SK-N-SH treated with all-trans-retinoic acid at 6 μM for 48 hours (cell line): Measurements from ENCODE around the gene FPR3.

Experiments used
- ATAC-seq: fragments of 200-7000 bp; cut with Tn5 transposase; 3 replicates; pipeline ENCODE4 v1.9.1; 2020; ENCODE audit warnings: mild to moderate bottlenecking, moderate library complexity
- BACH2 ChIP-seq: fragments of 250-450 bp; sonication (Bioruptor Pico); IDR thresholded peaks from 2 replicates; pipeline ENCODE4 v1.9.0; 2021; ENCODE audit warnings: mild to moderate bottlenecking, borderline replicate concordance
- CSDC2 ChIP-seq: fragments of 250-450 bp; sonication (Bioruptor Pico); IDR thresholded peaks from 2 replicates; pipeline ENCODE4 v1.5.0; 2020; ENCODE audit warnings: mild to moderate bottlenecking, moderate library complexity
- CSRNP3 ChIP-seq: fragments of 250-450 bp; sonication (Bioruptor Pico); IDR thresholded peaks from 2 replicates; pipeline ENCODE4 v1.5.1; 2021; ENCODE audit warnings: mild to moderate bottlenecking, moderate library complexity
- ESRRG ChIP-seq: fragments of 250-450 bp; sonication (Bioruptor Pico); IDR thresholded peaks from 2 replicates; pipeline ENCODE4 v1.6.1; 2021; ENCODE audit warnings: mild to moderate bottlenecking
- GLIS3 ChIP-seq: fragments of 250-450 bp; sonication (Bioruptor Pico); IDR thresholded peaks from 2 replicates; pipeline ENCODE4 v1.5.0; 2020; ENCODE audit warnings: mild to moderate bottlenecking, moderate library complexity
- ISL1 ChIP-seq: fragments of 250-450 bp; sonication (Bioruptor Pico); IDR thresholded peaks from 2 replicates; pipeline ENCODE4 v2.1.2; 2022; ENCODE audit warnings: mild to moderate bottlenecking, moderate library complexity
- PATZ1 ChIP-seq: fragments of 250-450 bp; sonication (Bioruptor Pico); IDR thresholded peaks from 2 replicates; pipeline ENCODE4 v1.8.0; 2020; ENCODE audit warnings: mild to moderate bottlenecking, moderate library complexity, borderline replicate concordance
- PPARA ChIP-seq: fragments of 250-450 bp; sonication (Bioruptor Pico); IDR thresholded peaks from 2 replicates; pipeline ENCODE4 v1.5.0; 2020; ENCODE audit warnings: mild to moderate bottlenecking, borderline replicate concordance
- TCF4 ChIP-seq: fragments of 250-450 bp; sonication (Bioruptor Pico); IDR thresholded peaks from 2 replicates; pipeline ENCODE4 v1.8.0; 2021; ENCODE audit warnings: mild to moderate bottlenecking, moderate library complexity, borderline replicate concordance
- TOX ChIP-seq: fragments of 250-450 bp; sonication (Bioruptor Pico); IDR thresholded peaks from 2 replicates; pipeline ENCODE4 v1.8.0; 2021; ENCODE audit warnings: mild to moderate bottlenecking, moderate library complexity, borderline replicate concordance
- ZC3H10 ChIP-seq: fragments of 250-450 bp; sonication (Bioruptor Pico); IDR thresholded peaks from 2 replicates; pipeline ENCODE4 v1.5.1; 2021; ENCODE audit warnings: mild to moderate bottlenecking, moderate library complexity
- ZFP30 ChIP-seq: fragments of 450-650 bp; formaldehyde crosslinking; IDR thresholded peaks from 2 replicates; pipeline ENCODE4 v1.5.0; 2022; ENCODE audit warnings: mild to moderate bottlenecking, moderate library complexity
- ZNF565 ChIP-seq: fragments of 450-650 bp; formaldehyde crosslinking; conservative IDR thresholded peaks from 2 replicates; pipeline ENCODE4 v1.5.0; 2020; ENCODE audit warnings: low read depth, mild to moderate bottlenecking, moderate library complexity
- ZNF70 ChIP-seq: fragments of 450-650 bp; formaldehyde crosslinking; IDR thresholded peaks from 2 replicates; pipeline ENCODE4 v1.5.0; 2020; ENCODE audit warnings: mild to moderate bottlenecking, moderate library complexity
- ZNF8 ChIP-seq: fragments of 450-650 bp; formaldehyde crosslinking; IDR thresholded peaks from 2 replicates; pipeline ENCODE4 v1.5.0; 2020; ENCODE audit warnings: mild to moderate bottlenecking, moderate library complexity
- TF ChIP-seq, protein P1 (sequence below): fragments of 250-450 bp; sonication (Bioruptor Pico); IDR thresholded peaks from 2 replicates; pipeline ENCODE4 v1.5.1; 2020; ENCODE audit warnings: low read depth, mild to moderate bottlenecking, moderate library complexity
- TF ChIP-seq, protein P2 (sequence below): fragments of 250-450 bp; sonication (Bioruptor Pico); IDR thresholded peaks from 2 replicates; pipeline ENCODE4 v1.8.0; 2021; ENCODE audit warnings: low read depth, mild to moderate bottlenecking, moderate library complexity, borderline replicate concordance

Gene FPR3

GRCh38 chr19:51749979-51750378 lies 45.0 kb upstream of the FPR3 start:
- TF ChIP-seq ZFP30 (CRISPR knock-in tag) (no peak), ZC3H10 (CRISPR knock-in tag) (no peak), ISL1 (CRISPR knock-in tag) (no peak), ZNF8 (CRISPR knock-in tag) (no peak), TCF4 (CRISPR knock-in tag) (no peak), ZNF70 (no peak), BACH2 (CRISPR knock-in tag) (no peak), PPARA (no peak), CSDC2 (CRISPR knock-in tag) (no peak), PATZ1 (CRISPR knock-in tag) (no peak)
- TF ChIP-seq, protein P1, sequence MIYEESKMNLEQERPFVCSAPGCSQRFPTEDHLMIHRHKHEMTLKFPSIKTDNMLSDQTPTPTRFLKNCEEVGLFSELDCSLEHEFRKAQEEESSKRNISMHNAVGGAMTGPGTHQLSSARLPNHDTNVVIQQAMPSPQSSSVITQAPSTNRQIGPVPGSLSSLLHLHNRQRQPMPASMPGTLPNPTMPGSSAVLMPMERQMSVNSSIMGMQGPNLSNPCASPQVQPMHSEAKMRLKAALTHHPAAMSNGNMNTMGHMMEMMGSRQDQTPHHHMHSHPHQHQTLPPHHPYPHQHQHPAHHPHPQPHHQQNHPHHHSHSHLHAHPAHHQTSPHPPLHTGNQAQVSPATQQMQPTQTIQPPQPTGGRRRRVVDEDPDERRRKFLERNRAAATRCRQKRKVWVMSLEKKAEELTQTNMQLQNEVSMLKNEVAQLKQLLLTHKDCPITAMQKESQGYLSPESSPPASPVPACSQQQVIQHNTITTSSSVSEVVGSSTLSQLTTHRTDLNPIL (CRISPR knock-in tag): no peak
- TF ChIP-seq, protein P2, sequence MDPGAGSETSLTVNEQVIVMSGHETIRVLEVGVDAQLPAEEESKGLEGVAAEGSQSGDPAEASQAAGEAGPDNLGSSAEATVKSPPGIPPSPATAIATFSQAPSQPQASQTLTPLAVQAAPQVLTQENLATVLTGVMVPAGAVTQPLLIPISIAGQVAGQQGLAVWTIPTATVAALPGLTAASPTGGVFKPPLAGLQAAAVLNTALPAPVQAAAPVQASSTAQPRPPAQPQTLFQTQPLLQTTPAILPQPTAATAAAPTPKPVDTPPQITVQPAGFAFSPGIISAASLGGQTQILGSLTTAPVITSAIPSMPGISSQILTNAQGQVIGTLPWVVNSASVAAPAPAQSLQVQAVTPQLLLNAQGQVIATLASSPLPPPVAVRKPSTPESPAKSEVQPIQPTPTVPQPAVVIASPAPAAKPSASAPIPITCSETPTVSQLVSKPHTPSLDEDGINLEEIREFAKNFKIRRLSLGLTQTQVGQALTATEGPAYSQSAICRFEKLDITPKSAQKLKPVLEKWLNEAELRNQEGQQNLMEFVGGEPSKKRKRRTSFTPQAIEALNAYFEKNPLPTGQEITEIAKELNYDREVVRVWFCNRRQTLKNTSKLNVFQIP: no peak
- ATAC-seq: no peak

DNA sequence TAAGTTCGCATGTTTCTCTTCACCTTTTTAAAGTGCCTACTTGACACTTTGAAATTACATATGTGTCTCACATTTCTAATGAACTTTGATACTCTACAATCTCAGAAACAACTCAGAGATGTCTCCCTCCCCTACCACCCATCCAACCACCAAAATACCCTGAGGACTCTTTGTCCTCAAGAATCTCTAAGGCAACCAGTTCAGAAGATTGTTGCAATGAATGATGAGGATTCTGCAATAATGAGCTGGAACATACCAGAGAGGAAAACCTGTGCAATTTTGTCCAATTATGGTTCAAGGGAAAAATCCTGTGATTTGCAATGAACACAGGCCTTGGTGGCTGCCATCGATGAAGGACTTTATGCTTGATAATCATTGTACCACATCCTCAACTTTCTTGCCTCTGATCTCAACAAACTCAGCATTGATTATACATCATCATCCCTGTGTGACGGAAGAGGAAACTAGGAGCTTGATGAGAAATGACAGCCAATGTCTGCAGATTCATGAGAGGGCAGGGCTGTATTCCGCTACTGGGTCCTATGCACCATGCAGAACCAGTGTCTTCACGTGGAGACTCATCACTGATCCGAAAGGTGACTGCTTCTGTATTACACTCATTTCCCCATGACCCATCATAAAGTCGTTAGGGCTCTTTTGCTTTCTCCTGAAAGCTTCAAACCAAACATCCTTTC lies 44.4 kb upstream of the FPR3 start:
- ATAC-seq: no peak
- no peak for TF ChIP-seq PATZ1 (CRISPR knock-in tag)
- no peak for TF ChIP-seq ZFP30 (CRISPR knock-in tag)
- no peak for TF ChIP-seq TCF4 (CRISPR knock-in tag)
- TF ChIP-seq ZNF70: no peak
- no peak for TF ChIP-seq CSRNP3 (CRISPR knock-in tag)
- no peak for TF ChIP-seq PPARA
- TF ChIP-seq ZC3H10 (CRISPR knock-in tag): no peak
- TF ChIP-seq ZNF8 (CRISPR knock-in tag): no peak
- no peak for TF ChIP-seq ZNF565 (CRISPR knock-in tag)

DNA sequence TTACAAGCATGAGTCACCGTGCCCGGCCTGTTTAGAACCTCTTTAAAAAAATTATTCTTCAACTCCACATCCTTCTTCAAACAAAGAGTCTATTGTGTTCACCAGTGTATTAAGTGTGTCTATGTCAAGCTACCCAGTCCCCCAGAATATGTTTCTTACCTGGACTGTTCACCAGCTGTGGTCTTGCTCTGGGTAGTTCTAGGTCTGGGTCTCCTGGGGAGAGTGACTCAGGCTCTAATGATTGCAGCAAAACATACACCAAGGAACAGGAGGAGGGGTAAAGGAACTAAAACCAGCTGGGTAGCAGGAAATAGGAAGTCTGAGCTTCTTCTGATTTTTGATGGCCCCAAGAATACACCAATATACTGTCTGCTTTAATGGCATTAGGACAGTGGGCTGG lies 43.3 kb upstream of the FPR3 start, which contains the start of gene FPR1:
Gene FPR1 (minus strand): TSS at position 224 of the 400 bp plus-strand sequence. CDS start 4,884 bp downstream, outside the sequence.
- TF ChIP-seq CSDC2 (CRISPR knock-in tag) (no peak), TOX (CRISPR knock-in tag) (no peak), GLIS3 (CRISPR knock-in tag) (no peak), ZFP30 (CRISPR knock-in tag) (no peak), ZNF8 (CRISPR knock-in tag) (no peak), BACH2 (CRISPR knock-in tag) (no peak), ESRRG (no peak)
- TF ChIP-seq, protein P2: no peak

More for the DNA sequence above, 43.3 kb upstream of the FPR3 start, which contains the start of gene FPR1:
- ATAC-seq: no peak
